SK-N-SH (cell line): Measurements from ENCODE around the gene ARID4B. TPM values are rescaled to one million over a fixed set of nuclear protein-coding genes. Genes with fewer than 3 reads are reported as not detected.

Source experiments
- CTCF ChIA-PET: fragments of 300-600, 350-600 bp; formaldehyde crosslinking; extraction: SDS; loops from one replicate; lab custom pipeline; 2021; lab: Yijun Ruan, JAX
- POLR2A ChIA-PET: fragments of 350-600 bp; sonication (Branson Sonifier 250); formaldehyde crosslinking; extraction: SDS; loops from one replicate; lab custom pipeline; 2020; ENCODE audit warnings: antibody characterized with exemption, inconsistent platforms; lab: Yijun Ruan, JAX
- DNase-seq: peaks from one replicate; pipeline ENCODE4 v3.0.0; 2012
- H2AFZ ChIP-seq: fragments of 200-600 bp; sonication (generic); 2 replicates; pipeline ENCODE4 v1.8.1; 2016; ENCODE audit warnings: antibody characterized with exemption, mild to moderate bottlenecking, low read depth
- H3F3A ChIP-seq: fragments of 200-600 bp; sonication (generic); replicated peaks from 2 replicates; pipeline ENCODE3; 2016; ENCODE audit warnings: antibody characterized with exemption, mild to moderate bottlenecking; ENCODE audit not compliant: insufficient read depth
- H3K27ac ChIP-seq, 2 experiments: fragments of 200-500 bp in 1 of 2; fragments of 200-600 bp in 1 of 2; sonication (Bioruptor generic) in 1 of 2; sonication (generic), shearing (Covaris generic) in 1 of 2; 2 replicates each; pipeline versions ENCODE4 v1.5.1 to v1.6.1; 2014 to 2016; ENCODE audit warnings: low read depth in 2 of 2, inconsistent platforms in 1 of 2, low read length in 1 of 2, mild to moderate bottlenecking in 1 of 2, mixed read lengths in 1 of 2
- H3K27me3 ChIP-seq: fragments of 200-600 bp; sonication (generic), shearing (Covaris generic); 2 replicates; pipeline ENCODE4 v1.6.1; 2016; ENCODE audit warnings: mixed run types; ENCODE audit not compliant: insufficient read depth
- H3K36me3 ChIP-seq, 2 experiments: fragments of 200-500 bp in 1 of 2; fragments of 200-600 bp in 1 of 2; sonication (Bioruptor generic) in 1 of 2; sonication (generic) in 1 of 2; replicated peaks in 1 of 2; 2 replicates each; pipeline versions ENCODE3 to v1.5.1; 2014 to 2016; ENCODE audit warnings: low read length in 1 of 2, mild to moderate bottlenecking in 1 of 2; ENCODE audit not compliant: insufficient read depth in 2 of 2, control insufficient read depth in 1 of 2
- H3K4me1 ChIP-seq, 2 experiments: fragments of 200-500 bp in 1 of 2; fragments of 200-600 bp in 1 of 2; sonication (Bioruptor generic) in 1 of 2; sonication (generic), shearing (Covaris generic) in 1 of 2; 2 replicates each; pipeline versions ENCODE4 v1.5.1 to v1.6.1; 2014 to 2016; ENCODE audit warnings: low read depth in 1 of 2, low read length in 1 of 2, mixed run types in 1 of 2; ENCODE audit not compliant: insufficient read depth in 2 of 2, control insufficient read depth in 1 of 2
- H3K4me2 ChIP-seq: fragments of 200-600 bp; sonication (generic), shearing (Covaris generic); 2 replicates; pipeline ENCODE4 v1.6.1; 2017; ENCODE audit warnings: mixed run types
- H3K4me3 ChIP-seq, 2 experiments: fragments of 200-500 bp in 1 of 2; fragments of 200-600 bp in 1 of 2; sonication (Bioruptor generic) in 1 of 2; sonication (generic), shearing (Covaris generic) in 1 of 2; 2 replicates each; pipeline versions ENCODE4 v1.5.1 to v1.8.1; 2014 to 2016; ENCODE audit warnings: low read depth in 2 of 2, inconsistent platforms in 1 of 2, low read length in 1 of 2, mild to moderate bottlenecking in 1 of 2, mixed read lengths in 1 of 2, moderate library complexity in 1 of 2
- H3K79me2 ChIP-seq: fragments of 200-600 bp; sonication (generic); 2 replicates; pipeline ENCODE4 v1.8.1; 2017; ENCODE audit warnings: mild to moderate bottlenecking; ENCODE audit not compliant: insufficient read depth
- H3K9ac ChIP-seq: fragments of 200-600 bp; sonication (generic); 2 replicates; pipeline ENCODE4 v1.6.1; 2017; ENCODE audit warnings: mixed run types
- H3K9me2 ChIP-seq: fragments of 200-600 bp; sonication (generic); 2 replicates; pipeline ENCODE4 v1.6.1; 2017; ENCODE audit warnings: mixed run types
- H3K9me3 ChIP-seq: fragments of 200-600 bp; sonication (generic); 2 replicates; pipeline ENCODE4 v1.6.1; 2017; ENCODE audit warnings: mixed run types, mild to moderate bottlenecking, moderate library complexity
- H4K20me1 ChIP-seq: fragments of 200-600 bp; sonication (generic); 2 replicates; pipeline ENCODE4 v1.6.1; 2017; ENCODE audit warnings: mild to moderate bottlenecking, mixed run types; ENCODE audit not compliant: insufficient read depth
- CTCF ChIP-seq: fragments of 200-600 bp; sonication (generic); IDR thresholded peaks from 2 replicates; pipeline ENCODE4 v1.6.1; 2017; ENCODE audit warnings: antibody characterized with exemption, mild to moderate bottlenecking, moderate library complexity
- EP300 ChIP-seq, 2 experiments: IDR thresholded peaks; 2 replicates each; pipeline versions ENCODE4 v1.4.0 to v1.6.1; 2012; ENCODE audit warnings: borderline replicate concordance in 1 of 2, low read depth in 1 of 2, low read length in 1 of 2
- FOXJ3 ChIP-seq: sonication (generic); formaldehyde crosslinking; IDR thresholded peaks from 2 replicates; pipeline ENCODE4 v1.5.1; 2020; ENCODE audit warnings: mild to moderate bottlenecking, missing genetic modification reagents
- GABPA ChIP-seq: IDR thresholded peaks from 2 replicates; pipeline ENCODE4 v1.4.0; 2012; ENCODE audit warnings: low read depth, mild to moderate bottlenecking
- GATA2 ChIP-seq: sonication (generic); formaldehyde crosslinking; IDR thresholded peaks from 2 replicates; pipeline ENCODE4 v1.5.0; 2020; ENCODE audit warnings: mild to moderate bottlenecking, missing genetic modification reagents
- JUND ChIP-seq: IDR thresholded peaks from 2 replicates; pipeline ENCODE4 v1.4.0; 2012
- MAX ChIP-seq: IDR thresholded peaks from 2 replicates; pipeline ENCODE4 v1.4.0; 2012; ENCODE audit warnings: low read depth
- NFIC ChIP-seq: IDR thresholded peaks from 2 replicates; pipeline ENCODE4 v1.4.0; 2012; ENCODE audit warnings: borderline replicate concordance
- PBX3 ChIP-seq: IDR thresholded peaks from 2 replicates; pipeline ENCODE4; 2012
- RCOR1 ChIP-seq: fragments of 150-350 bp; IDR thresholded peaks from 2 replicates; pipeline ENCODE4 v1.6.1; 2017; ENCODE audit warnings: antibody characterized with exemption, low read length
- RXRA ChIP-seq: IDR thresholded peaks from 2 replicates; pipeline ENCODE4 v1.4.0; 2012; ENCODE audit warnings: low read depth, mild to moderate bottlenecking, borderline replicate concordance
- SMC3 ChIP-seq: IDR thresholded peaks from 2 replicates; pipeline ENCODE4 v1.6.1; 2012; ENCODE audit warnings: low read depth, low read length, improper control_type of control experiment
- WGBS: methylation state at CpG from one replicate; pipeline ENCODE4 v1.1.6; 2017; ENCODE audit warnings: low lambda C conversion rate; 5-methylcytosine and 5-hydroxymethylcytosine counted together
- polyA plus RNA-seq, 3 experiments: library from polyadenylated mRNA; depleted of rRNA; stranded (reverse); fragments of >200 nt; gene quantifications; 2 replicates each; pipeline ENCODE4 v1.2.3, GENCODE V29; 2012
- TF ChIP-seq, protein P1 (sequence below): fragments of 150-350 bp; IDR thresholded peaks from 2 replicates; pipeline ENCODE4 v1.6.1; 2016; ENCODE audit warnings: mild to moderate bottlenecking, low read depth, low read length

Gene ARID4B
- polyA plus RNA-seq, 1 of the 3 experiments (the other 2 are of a cell fraction) = 4.4 TPM

DNA sequence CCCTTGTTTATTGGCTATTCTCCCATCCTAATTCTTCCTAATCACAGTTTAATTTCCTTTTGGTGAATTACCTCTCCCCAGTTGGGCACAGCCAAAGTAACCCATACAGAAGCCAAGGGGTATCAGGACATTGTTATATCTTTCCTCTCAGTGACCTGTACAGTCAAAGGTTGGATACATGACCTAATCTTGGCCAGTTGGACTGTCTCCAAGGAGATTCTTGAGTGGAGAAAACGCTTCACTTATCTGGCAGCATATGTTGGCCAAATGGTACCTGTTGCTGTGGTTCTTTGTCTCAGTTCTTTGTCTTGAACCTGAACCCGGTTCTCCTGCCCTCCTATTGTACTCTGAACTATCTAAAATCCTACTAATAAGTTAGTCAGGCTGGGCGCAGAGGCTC is 23.9 kb upstream of the ARID4B start:
- Histone ChIP-seq H4K20me1 (no peaks in the 10 kb centered on the region), H3K27me3 (no peaks in the 10 kb centered on the region), H3K4me3 (no peak overlapping the region), H3K36me3 (no peaks in the 10 kb centered on the region), H3K27ac (no peak overlapping the region), H3K4me1 (no peaks in the 10 kb centered on the region), H3K9me3 (no peaks in the 10 kb centered on the region), H3K9ac (no peak overlapping the region), H2AFZ (no peak overlapping the region), H3K4me2 (no peak overlapping the region), H3K79me2 (no peaks in the 10 kb centered on the region), H3F3A (peaks cover 9% of the 10 kb centered on the region), H3K9me2 (no peaks in the 10 kb centered on the region)
- ChIA-PET POLR2A (no interaction called here), CTCF (interaction anchor here (1.6 kb wide), 1 partner anchor 64 kb away, joined by 3 read pairs; no protein-coding TSS in a partner anchor)
- TF ChIP-seq EP300 (IDR thresholded peaks at IDR 0.05; ENCODE audit: borderline replicate concordance in 1 of 2, low read depth in 1 of 2, low read length in 1 of 2) (no peak), GABPA (no peak)
- DNase-seq = no peak
- 90% methylated on average over 3 of the region's 3 CpGs for WGBS

DNA sequence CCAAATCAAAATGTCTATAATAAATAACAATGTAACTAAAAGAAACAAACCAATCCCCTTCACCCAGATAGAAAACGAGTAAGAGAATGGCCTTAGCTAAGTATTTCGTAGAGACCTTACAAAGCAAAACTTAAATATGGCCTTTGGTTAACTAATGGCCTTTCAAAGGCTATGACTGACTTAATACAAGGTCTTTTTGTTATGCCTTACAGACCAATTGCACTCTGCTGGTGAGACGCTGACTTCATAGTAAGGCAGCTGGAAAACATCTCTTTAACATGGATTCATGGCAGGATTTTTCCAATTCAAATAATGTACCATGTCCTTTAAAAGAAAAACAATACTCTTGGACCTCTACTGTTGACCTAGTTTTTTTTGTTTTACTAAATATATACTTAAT is 23.5 kb upstream of the ARID4B start:
- Histone ChIP-seq H3K27me3 (no peaks in the 10 kb centered on the region), H3K4me3 (no peak overlapping the region), H2AFZ (no peak overlapping the region), H4K20me1 (no peaks in the 10 kb centered on the region), H3K4me1 (no peaks in the 10 kb centered on the region), H3K9ac (no peak overlapping the region), H3F3A (peaks cover 9% of the 10 kb centered on the region), H3K9me2 (no peaks in the 10 kb centered on the region), H3K4me2 (no peak overlapping the region), H3K36me3 (no peaks in the 10 kb centered on the region), H3K9me3 (no peaks in the 10 kb centered on the region), H3K79me2 (no peaks in the 10 kb centered on the region)
- ChIA-PET POLR2A (no interaction called here), CTCF (interaction anchor here (1.6 kb wide), 1 partner anchor 64 kb away, joined by 3 read pairs; no protein-coding TSS in a partner anchor)
- WGBS = 94% methylated on average over 3 of the region's 3 CpGs
- no peak for DNase-seq
- TF ChIP-seq GATA2 (CRISPR knock-in tag) (no peak), SMC3 (no peak), JUND (no peak), RXRA (no peak), PBX3 (no peak), CTCF (no peak), FOXJ3 (CRISPR knock-in tag) (no peak), RCOR1 (no peak), MAX (no peak), NFIC (no peak)
- TF ChIP-seq, protein P1, sequence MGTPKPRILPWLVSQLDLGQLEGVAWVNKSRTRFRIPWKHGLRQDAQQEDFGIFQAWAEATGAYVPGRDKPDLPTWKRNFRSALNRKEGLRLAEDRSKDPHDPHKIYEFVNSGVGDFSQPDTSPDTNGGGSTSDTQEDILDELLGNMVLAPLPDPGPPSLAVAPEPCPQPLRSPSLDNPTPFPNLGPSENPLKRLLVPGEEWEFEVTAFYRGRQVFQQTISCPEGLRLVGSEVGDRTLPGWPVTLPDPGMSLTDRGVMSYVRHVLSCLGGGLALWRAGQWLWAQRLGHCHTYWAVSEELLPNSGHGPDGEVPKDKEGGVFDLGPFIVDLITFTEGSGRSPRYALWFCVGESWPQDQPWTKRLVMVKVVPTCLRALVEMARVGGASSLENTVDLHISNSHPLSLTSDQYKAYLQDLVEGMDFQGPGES = no peak
- TF ChIP-seq, all 33 proteins: peak for 0
- H3K27ac ChIP-seq = no peak overlapping the region
